ENCODE data around the gene LPCAT2.

Gene LPCAT2

DNA sequence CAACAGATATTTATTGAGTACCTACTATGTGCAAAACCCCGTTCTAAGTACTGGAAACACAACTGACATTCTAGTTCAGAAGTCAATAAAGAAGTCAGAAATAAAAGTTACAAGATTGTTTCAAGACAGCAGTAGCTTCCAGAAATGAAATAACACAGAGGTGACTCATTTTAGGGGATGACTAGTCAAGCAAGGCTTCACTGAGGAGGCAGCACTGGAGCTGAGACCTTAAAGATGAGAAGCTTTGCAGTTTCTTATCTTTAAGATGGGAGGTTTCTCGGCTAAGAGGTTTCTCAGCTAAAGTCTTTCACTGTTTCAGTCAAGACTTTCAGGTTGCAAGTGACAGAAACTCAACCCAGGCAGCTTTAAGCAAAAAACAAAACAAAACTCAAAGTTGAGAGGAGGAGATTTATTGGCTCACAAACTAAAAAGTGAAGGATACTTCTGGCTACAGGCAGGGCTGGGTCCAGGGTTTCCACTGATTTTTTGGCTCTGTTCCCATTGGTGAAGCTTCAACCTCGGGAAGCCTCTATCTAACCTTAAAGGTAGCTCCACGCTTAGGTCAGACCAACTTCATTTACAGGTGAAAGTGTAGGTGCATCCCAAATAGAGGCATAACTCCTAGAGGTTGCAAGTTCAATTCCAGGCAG, 37.3 kb upstream of the LPCAT2 start:
- H3K27me3 ChIP-seq (ENCODE audit: control insufficient read depth in 1 of 2, insufficient read depth in 2 of 2, low read length in 2 of 2): no peaks in the 10 kb centered on the region
- H3K4me3 ChIP-seq (ENCODE audit: low read length in 2 of 2): no peak overlapping the region
- no peaks in the 10 kb centered on the region for H3K36me3 ChIP-seq (ENCODE audit: control insufficient read depth in 2 of 2, insufficient read depth in 2 of 2, low read length in 2 of 2)
- no peaks in the 10 kb centered on the region for H3K9me3 ChIP-seq (ENCODE audit: control insufficient read depth in 2 of 2, low read length in 2 of 2)
- H3K27ac ChIP-seq (ENCODE audit: low read length): no peak overlapping the region
- no peak overlapping the region for H3K9ac ChIP-seq (ENCODE audit: low read length in 2 of 2)
- peaks cover 16% of the 10 kb centered on the region for H3K4me1 ChIP-seq (ENCODE audit: control insufficient read depth, insufficient read depth, low read length)

DNA sequence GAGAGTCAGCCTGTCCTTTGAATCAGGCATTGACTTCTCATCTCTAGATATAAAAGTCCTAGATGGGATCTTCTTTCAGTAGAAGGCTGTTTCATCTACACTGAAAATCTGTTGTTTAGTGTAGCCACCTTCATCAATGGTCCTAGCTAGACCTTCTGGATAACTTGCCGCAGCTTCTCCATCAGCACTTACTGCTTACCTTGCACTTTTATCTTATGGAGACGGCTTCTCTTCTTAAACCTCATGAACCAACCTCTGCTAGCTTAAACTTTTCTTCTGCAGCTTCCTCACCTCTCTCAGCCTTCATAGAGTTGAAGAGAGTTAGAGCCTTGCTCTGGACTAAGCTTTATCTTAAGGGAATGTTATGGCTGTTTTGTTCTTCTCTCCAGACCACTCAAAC, 35.3 kb upstream of the LPCAT2 start:
- Histone ChIP-seq H3K4me3 (ENCODE audit: low read length in 2 of 2) (no peak overlapping the region), H3K9ac (ENCODE audit: low read length in 2 of 2) (no peak overlapping the region), H3K4me1 (ENCODE audit: control insufficient read depth, insufficient read depth, low read length) (peaks cover 16% of the 10 kb centered on the region), H3K36me3 (ENCODE audit: control insufficient read depth in 2 of 2, insufficient read depth in 2 of 2, low read length in 2 of 2) (no peaks in the 10 kb centered on the region), H3K27ac (ENCODE audit: low read length) (no peak overlapping the region), H3K27me3 (ENCODE audit: control insufficient read depth in 1 of 2, insufficient read depth in 2 of 2, low read length in 2 of 2) (no peaks in the 10 kb centered on the region), H3K9me3 (ENCODE audit: control insufficient read depth in 2 of 2, low read length in 2 of 2) (no peaks in the 10 kb centered on the region)

- no peak overlapping the region for H3K9ac ChIP-seq (ENCODE audit: low read length in 2 of 2)
- peaks cover 0 to 10% of the 10 kb centered on the region in 2 donors for H3K27me3 ChIP-seq (ENCODE audit: control insufficient read depth in 1 of 2, insufficient read depth in 2 of 2, low read length in 2 of 2)
- H3K9me3 ChIP-seq (ENCODE audit: control insufficient read depth in 2 of 2, low read length in 2 of 2): no peaks in the 10 kb centered on the region
- H3K27ac ChIP-seq (ENCODE audit: low read length): no peak overlapping the region
- H3K4me1 ChIP-seq (ENCODE audit: control insufficient read depth, insufficient read depth, low read length): peaks cover 22% of the 10 kb centered on the region
- H3K4me3 ChIP-seq (ENCODE audit: low read length in 2 of 2): no peak overlapping the region
- H3K36me3 ChIP-seq (ENCODE audit: control insufficient read depth in 2 of 2, insufficient read depth in 2 of 2, low read length in 2 of 2): no peaks in the 10 kb centered on the region
Measured at GRCh38 chr16:55474821-55475220, 34.1 kb upstream of the LPCAT2 start.

- peaks cover 0 to 19% of the 10 kb centered on the region in 2 donors for H3K27me3 ChIP-seq (ENCODE audit: control insufficient read depth in 1 of 2, insufficient read depth in 2 of 2, low read length in 2 of 2)
- H3K4me3 ChIP-seq (ENCODE audit: low read length in 2 of 2): peak overlapping the region in 1 of 2 donors; percentile 35
- H3K9ac ChIP-seq (ENCODE audit: low read length in 2 of 2): no peak overlapping the region
- peaks cover 27% of the 10 kb centered on the region for H3K4me1 ChIP-seq (ENCODE audit: control insufficient read depth, insufficient read depth, low read length)
- no peaks in the 10 kb centered on the region for H3K9me3 ChIP-seq (ENCODE audit: control insufficient read depth in 2 of 2, low read length in 2 of 2)
- H3K36me3 ChIP-seq (ENCODE audit: control insufficient read depth in 2 of 2, insufficient read depth in 2 of 2, low read length in 2 of 2): no peaks in the 10 kb centered on the region
- peak overlapping the region; percentile 37 for H3K27ac ChIP-seq (ENCODE audit: low read length)
Measured at GRCh38 chr16:55475919-55476318, 33.0 kb upstream of the LPCAT2 start.

GRCh38 chr16:55476625-55477533, 32.0 kb upstream of the LPCAT2 start:
- H3K4me1 ChIP-seq (ENCODE audit: control insufficient read depth, insufficient read depth, low read length): peaks cover 26% of the 10 kb centered on the region
- no peaks in the 10 kb centered on the region for H3K36me3 ChIP-seq (ENCODE audit: control insufficient read depth in 2 of 2, insufficient read depth in 2 of 2, low read length in 2 of 2)
- H3K27me3 ChIP-seq (ENCODE audit: control insufficient read depth in 1 of 2, insufficient read depth in 2 of 2, low read length in 2 of 2): peaks cover 0 to 20% of the 10 kb centered on the region in 2 donors
- no peaks in the 10 kb centered on the region for H3K9me3 ChIP-seq (ENCODE audit: control insufficient read depth in 2 of 2, low read length in 2 of 2)
- no peak overlapping the region for H3K9ac ChIP-seq (ENCODE audit: low read length in 2 of 2)
- H3K27ac ChIP-seq (ENCODE audit: low read length): peak overlapping the region; percentile 37
- H3K4me3 ChIP-seq (ENCODE audit: low read length in 2 of 2): no peak overlapping the region

GRCh38 chr16:55477736-55478135, 31.1 kb upstream of the LPCAT2 start:
- H3K27ac ChIP-seq (ENCODE audit: low read length): peak overlapping the region; percentile 37
- no peak overlapping the region for H3K9ac ChIP-seq (ENCODE audit: low read length in 2 of 2)
- H3K9me3 ChIP-seq (ENCODE audit: control insufficient read depth in 2 of 2, low read length in 2 of 2): no peaks in the 10 kb centered on the region
- H3K36me3 ChIP-seq (ENCODE audit: control insufficient read depth in 2 of 2, insufficient read depth in 2 of 2, low read length in 2 of 2): no peaks in the 10 kb centered on the region
- no peak overlapping the region for H3K4me3 ChIP-seq (ENCODE audit: low read length in 2 of 2)
- H3K27me3 ChIP-seq (ENCODE audit: control insufficient read depth in 1 of 2, insufficient read depth in 2 of 2, low read length in 2 of 2): peaks cover 0 to 20% of the 10 kb centered on the region in 2 donors
- peaks cover 26% of the 10 kb centered on the region for H3K4me1 ChIP-seq (ENCODE audit: control insufficient read depth, insufficient read depth, low read length)

GRCh38 chr16:55478827-55479429, 29.9 kb upstream of the LPCAT2 start, which contains the start of gene MMP2:
Gene MMP2, plus strand, starts transcription at chr16:55479198. Its CDS starts 282 bp downstream, at chr16:55479480.
- H3K27me3 ChIP-seq (ENCODE audit: control insufficient read depth in 1 of 2, insufficient read depth in 2 of 2, low read length in 2 of 2): peaks cover 2 to 20% of the 10 kb centered on the region in 2 donors
- peak within 1 kb of the TSS; percentile 67 for H3K27ac ChIP-seq (ENCODE audit: low read length)
- peaks cover 0 to 4% of the 10 kb centered on the region in 2 donors for H3K36me3 ChIP-seq (ENCODE audit: control insufficient read depth in 2 of 2, insufficient read depth in 2 of 2, low read length in 2 of 2)
- no peaks in the 10 kb centered on the region for H3K9me3 ChIP-seq (ENCODE audit: control insufficient read depth in 2 of 2, low read length in 2 of 2)
- H3K9ac ChIP-seq (ENCODE audit: low read length in 2 of 2): peak within 1 kb of the TSS; percentile 60 to 62
- H3K4me3 ChIP-seq (ENCODE audit: low read length in 2 of 2): peak within 1 kb of the TSS; percentile 66 to 78
- peaks cover 26% of the 10 kb centered on the region for H3K4me1 ChIP-seq (ENCODE audit: control insufficient read depth, insufficient read depth, low read length)

- Histone ChIP-seq H3K36me3 (ENCODE audit: control insufficient read depth in 2 of 2, insufficient read depth in 2 of 2, low read length in 2 of 2) (peaks cover 0 to 4% of the 10 kb centered on the region in 2 donors), H3K27ac (ENCODE audit: low read length) (peak overlapping the region; percentile 67), H3K4me1 (ENCODE audit: control insufficient read depth, insufficient read depth, low read length) (peaks cover 26% of the 10 kb centered on the region), H3K9ac (ENCODE audit: low read length in 2 of 2) (peak overlapping the region; percentile 60 to 62), H3K9me3 (ENCODE audit: control insufficient read depth in 2 of 2, low read length in 2 of 2) (no peaks in the 10 kb centered on the region), H3K27me3 (ENCODE audit: control insufficient read depth in 1 of 2, insufficient read depth in 2 of 2, low read length in 2 of 2) (peaks cover 2 to 20% of the 10 kb centered on the region in 2 donors), H3K4me3 (ENCODE audit: low read length in 2 of 2) (peak overlapping the region; percentile 66 to 78)
Measured at GRCh38 chr16:55479430-55480140, 29.3 kb upstream of the LPCAT2 start.

- Histone ChIP-seq H3K27ac (ENCODE audit: low read length) (peak overlapping the region; percentile 67), H3K27me3 (ENCODE audit: control insufficient read depth in 1 of 2, insufficient read depth in 2 of 2, low read length in 2 of 2) (peaks cover 2 to 20% of the 10 kb centered on the region in 2 donors), H3K36me3 (ENCODE audit: control insufficient read depth in 2 of 2, insufficient read depth in 2 of 2, low read length in 2 of 2) (peaks cover 4 to 7% of the 10 kb centered on the region in 2 donors), H3K4me1 (ENCODE audit: control insufficient read depth, insufficient read depth, low read length) (peaks cover 26% of the 10 kb centered on the region), H3K9ac (ENCODE audit: low read length in 2 of 2) (peak overlapping the region; percentile 60 to 62), H3K4me3 (ENCODE audit: low read length in 2 of 2) (peak overlapping the region; percentile 66 to 78), H3K9me3 (ENCODE audit: control insufficient read depth in 2 of 2, low read length in 2 of 2) (no peaks in the 10 kb centered on the region)
Measured at GRCh38 chr16:55480228-55480655, 28.6 kb upstream of the LPCAT2 start.

DNA sequence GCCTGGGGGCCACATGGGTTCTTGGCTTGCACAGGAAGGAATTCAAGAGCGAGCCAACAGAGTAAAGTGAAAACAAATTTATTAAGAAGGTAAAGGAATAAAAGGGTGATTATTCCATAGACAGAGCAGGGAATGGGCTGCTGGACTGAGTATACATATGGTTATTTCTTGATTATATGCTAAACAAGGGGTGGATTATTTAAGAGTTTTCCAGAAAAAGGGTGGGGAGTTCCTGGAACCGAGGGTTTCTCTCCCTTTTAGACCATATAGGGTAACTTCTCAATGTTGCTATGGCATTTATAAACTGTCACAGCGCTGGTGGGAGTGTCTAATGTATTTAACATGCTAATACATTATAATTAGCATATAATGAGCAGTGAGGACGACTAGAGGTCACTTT, 27.8 kb upstream of the LPCAT2 start:
- Histone ChIP-seq H3K9me3 (ENCODE audit: control insufficient read depth in 2 of 2, low read length in 2 of 2) (peaks cover 0 to under 1% of the 10 kb centered on the region in 2 donors), H3K27me3 (ENCODE audit: control insufficient read depth in 1 of 2, insufficient read depth in 2 of 2, low read length in 2 of 2) (peaks cover 2 to 20% of the 10 kb centered on the region in 2 donors), H3K36me3 (ENCODE audit: control insufficient read depth in 2 of 2, insufficient read depth in 2 of 2, low read length in 2 of 2) (peaks cover 7 to 10% of the 10 kb centered on the region in 2 donors), H3K9ac (ENCODE audit: low read length in 2 of 2) (no peak overlapping the region), H3K4me1 (ENCODE audit: control insufficient read depth, insufficient read depth, low read length) (peaks cover 22% of the 10 kb centered on the region), H3K4me3 (ENCODE audit: low read length in 2 of 2) (peak overlapping the region; percentile 66 to 78), H3K27ac (ENCODE audit: low read length) (peak overlapping the region; percentile 67)
